Endodermal cell (in vitro differentiated cells): ENCODE data around the gene WNK2. TPM values are rescaled to one million over a fixed set of nuclear protein-coding genes. Genes with fewer than 3 reads are reported as not detected.

Source experiments
- DNase-seq: peaks from one replicate; pipeline ENCODE4 v3.0.0-alpha.2; 2017
- H3K27ac ChIP-seq: 2 replicates; pipeline ENCODE4 v1.5.1; 2013; ENCODE audit warnings: mild to moderate bottlenecking, low read depth, low read length, moderate library complexity
- H3K27me3 ChIP-seq: 2 replicates; pipeline ENCODE4 v1.6.1; 2013; ENCODE audit warnings: mild to moderate bottlenecking, low read length, moderate library complexity; ENCODE audit not compliant: insufficient read depth, control insufficient read depth, poor library complexity, severe bottlenecking
- H3K36me3 ChIP-seq: 2 replicates; pipeline ENCODE4 v1.7.0; 2013; ENCODE audit warnings: mild to moderate bottlenecking, low read length, moderate library complexity; ENCODE audit not compliant: control insufficient read depth, insufficient read depth
- H3K4me1 ChIP-seq: one replicate; pipeline ENCODE4 v1.7.0; 2013; ENCODE audit warnings: low read length; ENCODE audit not compliant: control insufficient read depth, insufficient read depth
- H3K4me3 ChIP-seq: 2 replicates; pipeline ENCODE4 v1.5.1; 2013; ENCODE audit warnings: mild to moderate bottlenecking, low read length, moderate library complexity
- H3K9ac ChIP-seq: 2 replicates; pipeline ENCODE4 v1.6.1; 2013; ENCODE audit warnings: mild to moderate bottlenecking, low read length, moderate library complexity; ENCODE audit not compliant: poor library complexity, severe bottlenecking; ENCODE audit errors: extremely low read depth
- H3K9me3 ChIP-seq: 2 replicates; pipeline ENCODE4 v1.6.1; 2013; ENCODE audit warnings: mild to moderate bottlenecking, low read length, moderate library complexity; ENCODE audit not compliant: control insufficient read depth
- H3K27ac Mint-ChIP-seq: 2 replicates; pipeline ENCODE4 v1.8.0; 2020; ENCODE audit warnings: mixed read lengths
- H3K27me3 Mint-ChIP-seq: 2 replicates; pipeline ENCODE4 v1.8.0; 2021; ENCODE audit warnings: mild to moderate bottlenecking, mixed read lengths; ENCODE audit not compliant: insufficient read depth
- H3K36me3 Mint-ChIP-seq: 2 replicates; pipeline ENCODE4 v1.8.0; 2020; ENCODE audit warnings: low read depth, mixed read lengths
- H3K4me1 Mint-ChIP-seq: 2 replicates; pipeline ENCODE4 v1.8.0; 2020; ENCODE audit warnings: mixed read lengths
- H3K4me3 Mint-ChIP-seq: 2 replicates; pipeline ENCODE4 v1.8.0; 2020; ENCODE audit warnings: mild to moderate bottlenecking, moderate library complexity, mixed read lengths
- H3K9me3 Mint-ChIP-seq: 2 replicates; pipeline ENCODE4 v1.8.0; 2020; ENCODE audit warnings: mild to moderate bottlenecking, mixed read lengths
- CTCF ChIP-seq: fragments of 200-600 bp; sonication (generic); conservative IDR thresholded peaks from 2 replicates; pipeline ENCODE4 v1.5.0; 2021; ENCODE audit warnings: antibody characterized with exemption, mild to moderate bottlenecking
- WGBS, 2 experiments: methylation state at CpG; one replicate each; pipeline versions ENCODE4 v1.1.5 to v1.1.7; 2013; ENCODE audit warnings: missing lambda C conversion rate in 2 of 2, mixed read lengths in 1 of 2; ENCODE audit not compliant: insufficient coverage in 1 of 2, insufficient read length in 1 of 2; 5-methylcytosine and 5-hydroxymethylcytosine counted together
- total RNA-seq, 2 donors: library from RNA; stranded (reverse); fragmentation: NEBNext Ultra II Directional in 1 of 2; extraction: Animal tissue kit (Norgen Biotek cat#: 25700) in 1 of 2; gene quantifications; 2 replicates in 1 of 2; 3 replicates in 1 of 2; pipeline ENCODE4 v1.2.1, GENCODE V29; 2021

WNK2 gene
- total RNA-seq, 2 donors from 2014 or later: 46.1 to 48.8 TPM

- H3K9me3 ChIP-seq: no peaks in the 10 kb centered on the region
- H3K27me3 Mint-ChIP-seq: no peaks in the 10 kb centered on the region
- H3K9me3 Mint-ChIP-seq: peaks cover 2% of the 10 kb centered on the region
- WGBS, 2 experiments: 86 to 91% methylated on average over 9 to 10 of the region's 10 CpGs
- no peak overlapping the region for H3K4me3 ChIP-seq
- no peak overlapping the region for H3K9ac ChIP-seq
- no peak overlapping the region for H3K4me3 Mint-ChIP-seq
- no peaks in the 10 kb centered on the region for H3K36me3 ChIP-seq
- no peak for TF ChIP-seq CTCF
- H3K27ac Mint-ChIP-seq: no peak overlapping the region
- H3K36me3 Mint-ChIP-seq: no peaks in the 10 kb centered on the region
- peaks cover 1% of the 10 kb centered on the region for H3K4me1 Mint-ChIP-seq
- H3K27ac ChIP-seq: no peak overlapping the region
- no peaks in the 10 kb centered on the region for H3K27me3 ChIP-seq
- H3K4me1 ChIP-seq: no peaks in the 10 kb centered on the region
- DNase-seq: peak; percentile 64
Measured at GRCh38 chr9:93151097-93151784, 32.7 kb upstream of the WNK2 start.

GRCh38 chr9:93154293-93154903 lies 29.5 kb upstream of the WNK2 start:
- Mint-ChIP-seq H3K4me3 (no peak overlapping the region), H3K4me1 (peaks cover 2% of the 10 kb centered on the region), H3K27me3 (no peaks in the 10 kb centered on the region), H3K36me3 (no peaks in the 10 kb centered on the region), H3K9me3 (no peaks in the 10 kb centered on the region), H3K27ac (no peak overlapping the region)
- H3K27me3 ChIP-seq: no peaks in the 10 kb centered on the region
- WGBS, 2 experiments: 70 to 77% methylated on average over 6 to 14 of the region's 14 CpGs
- no peak overlapping the region for H3K27ac ChIP-seq
- peak; percentile 93 for DNase-seq
- no peaks in the 10 kb centered on the region for H3K9me3 ChIP-seq
- no peak overlapping the region for H3K9ac ChIP-seq
- H3K36me3 ChIP-seq: no peaks in the 10 kb centered on the region
- TF ChIP-seq CTCF: peak; percentile 94
- no peak overlapping the region for H3K4me3 ChIP-seq
- no peaks in the 10 kb centered on the region for H3K4me1 ChIP-seq

- no peaks in the 10 kb centered on the region for H3K27me3 Mint-ChIP-seq
- TF ChIP-seq CTCF: no peak
- no peak overlapping the region for H3K4me3 Mint-ChIP-seq
- H3K4me1 Mint-ChIP-seq: peaks cover 6% of the 10 kb centered on the region
- H3K9me3 ChIP-seq: no peaks in the 10 kb centered on the region
- H3K36me3 ChIP-seq: no peaks in the 10 kb centered on the region
- no peak overlapping the region for H3K9ac ChIP-seq
- H3K4me1 ChIP-seq: no peaks in the 10 kb centered on the region
- H3K9me3 Mint-ChIP-seq: no peaks in the 10 kb centered on the region
- H3K27ac ChIP-seq: no peak overlapping the region
- no peak overlapping the region for H3K27ac Mint-ChIP-seq
- no peak overlapping the region for H3K4me3 ChIP-seq
- DNase-seq: no peak
- 90 to 95% methylated on average over 16 of the region's 16 CpGs for WGBS, 2 experiments
- no peaks in the 10 kb centered on the region for H3K27me3 ChIP-seq
- no peaks in the 10 kb centered on the region for H3K36me3 Mint-ChIP-seq
Measured at GRCh38 chr9:93155716-93156474, 28.0 kb upstream of the WNK2 start.
